ENCODE data around the gene TMEM61. TPM values are rescaled to one million over a fixed set of nuclear protein-coding genes. Genes with fewer than 3 reads are reported as not detected.
"Not testable (repeated sequence)": the region's sequence is repeated elsewhere in the genome, so short reads cannot be mapped to it uniquely, and the experiment has no call there.

The TMEM61 gene
- total RNA-seq, 2 donors from 2014 or later = 2.0 to 3.6 TPM

DNA sequence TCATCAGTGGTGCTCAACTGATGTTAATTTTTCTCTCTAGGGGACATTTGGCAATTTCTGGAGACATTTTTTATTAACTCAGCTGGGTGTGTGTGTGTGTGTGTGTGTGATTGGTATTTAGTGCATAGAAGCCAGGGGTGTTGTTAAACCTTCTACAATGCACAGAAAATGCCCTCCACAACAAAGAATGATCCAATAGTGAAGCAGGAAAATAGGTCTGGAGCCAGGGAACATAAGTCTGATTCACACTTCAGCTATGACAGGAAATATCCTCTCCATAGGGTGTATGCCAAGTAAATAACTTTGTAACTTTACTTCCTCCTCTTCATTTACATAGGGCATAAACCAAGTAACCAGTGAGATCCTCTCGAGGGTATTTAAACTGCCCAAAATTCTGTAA lies 25.1 kb upstream of the TMEM61 start:
- ATAC-seq = no peak
- 59 to 81% methylated on average over 1 of the region's 1 CpG for WGBS, 2 donors
- no peak overlapping the region for H3K27ac ChIP-seq

DNA sequence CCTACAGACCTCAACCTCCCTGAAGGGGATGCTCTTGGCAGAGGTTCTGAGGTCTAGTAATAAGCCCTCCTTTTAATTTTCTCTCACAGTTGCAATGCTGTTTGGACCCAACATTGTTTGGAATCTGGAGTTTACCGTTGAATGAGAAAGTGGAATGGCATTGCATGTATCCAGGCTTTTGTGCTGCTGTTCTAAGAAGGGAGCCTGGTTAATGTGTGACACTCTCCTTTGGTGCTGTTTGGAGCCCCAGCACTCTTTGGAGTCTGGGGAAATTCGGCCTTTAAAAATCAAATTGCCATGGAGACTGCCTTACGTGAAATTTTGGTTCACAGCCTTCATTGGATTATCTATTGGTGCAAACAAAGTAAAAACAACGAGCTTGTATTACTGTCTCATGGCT lies 23.7 kb upstream of the TMEM61 start:
- ATAC-seq (no peak), DNase-seq (no peak)
- Histone ChIP-seq H3K36me3 (replicated peaks in 1 of 2; ENCODE audit: insufficient read depth in 1 of 2, low read depth in 2 of 2) (no peaks in the 10 kb centered on the region), H3K27me3 (no peaks in the 10 kb centered on the region), H3K4me3 (no peak overlapping the region), H3K9me3 (no peaks in the 10 kb centered on the region), H3K4me1 (no peaks in the 10 kb centered on the region), H3K27ac (no peak overlapping the region)
- intact Hi-C loops (cut with DNase I) = no loop called here
- TF ChIP-seq POLR2A (IDR thresholded peaks at IDR 0.05) = no peak
- TF ChIP-seq, protein P1, sequence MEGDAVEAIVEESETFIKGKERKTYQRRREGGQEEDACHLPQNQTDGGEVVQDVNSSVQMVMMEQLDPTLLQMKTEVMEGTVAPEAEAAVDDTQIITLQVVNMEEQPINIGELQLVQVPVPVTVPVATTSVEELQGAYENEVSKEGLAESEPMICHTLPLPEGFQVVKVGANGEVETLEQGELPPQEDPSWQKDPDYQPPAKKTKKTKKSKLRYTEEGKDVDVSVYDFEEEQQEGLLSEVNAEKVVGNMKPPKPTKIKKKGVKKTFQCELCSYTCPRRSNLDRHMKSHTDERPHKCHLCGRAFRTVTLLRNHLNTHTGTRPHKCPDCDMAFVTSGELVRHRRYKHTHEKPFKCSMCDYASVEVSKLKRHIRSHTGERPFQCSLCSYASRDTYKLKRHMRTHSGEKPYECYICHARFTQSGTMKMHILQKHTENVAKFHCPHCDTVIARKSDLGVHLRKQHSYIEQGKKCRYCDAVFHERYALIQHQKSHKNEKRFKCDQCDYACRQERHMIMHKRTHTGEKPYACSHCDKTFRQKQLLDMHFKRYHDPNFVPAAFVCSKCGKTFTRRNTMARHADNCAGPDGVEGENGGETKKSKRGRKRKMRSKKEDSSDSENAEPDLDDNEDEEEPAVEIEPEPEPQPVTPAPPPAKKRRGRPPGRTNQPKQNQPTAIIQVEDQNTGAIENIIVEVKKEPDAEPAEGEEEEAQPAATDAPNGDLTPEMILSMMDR (IDR thresholded peaks at IDR 0.05) = no peak
- WGBS, 2 donors = 58 to 86% methylated on average over 4 of the region's 4 CpGs

More for the DNA sequence above, 25.1 kb upstream of the TMEM61 start:
- H3K36me3 ChIP-seq (replicated peaks in 1 of 2; ENCODE audit: insufficient read depth in 1 of 2, low read depth in 2 of 2) = no peaks in the 10 kb centered on the region
- DNase-seq = no peak
- H3K9me3 ChIP-seq = no peaks in the 10 kb centered on the region
- H3K27me3 ChIP-seq = no peaks in the 10 kb centered on the region
- intact Hi-C loops (cut with DNase I) = no loop called here
- H3K4me3 ChIP-seq = no peak overlapping the region
- TF ChIP-seq, protein P1 (IDR thresholded peaks at IDR 0.05) = no peak
- TF ChIP-seq POLR2A (IDR thresholded peaks at IDR 0.05) = no peak
- H3K4me1 ChIP-seq = peaks cover 7% of the 10 kb centered on the region

DNA sequence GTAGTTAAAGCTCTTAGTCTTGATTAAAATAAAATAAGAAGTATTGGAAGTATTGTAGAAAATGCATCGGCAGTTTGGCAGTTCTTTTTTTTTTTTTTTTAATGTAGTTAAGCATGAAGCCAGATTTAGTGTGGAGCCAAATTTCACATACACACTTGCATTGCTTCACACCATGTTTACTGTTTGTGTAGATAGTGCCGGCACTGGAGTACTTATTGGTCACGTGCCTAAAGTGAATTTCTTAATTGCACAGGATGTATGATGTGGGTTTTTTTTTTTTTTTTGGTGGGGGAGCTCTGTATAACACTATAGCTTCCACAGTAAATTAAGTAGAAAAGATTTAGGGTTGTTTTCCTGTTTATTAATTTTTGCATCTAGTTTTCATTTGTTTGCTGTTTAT lies 21.2 kb upstream of the TMEM61 start:
- DNase-seq (no peak), ATAC-seq (no peak)
- H3K27ac ChIP-seq = no peak overlapping the region
- no peaks in the 10 kb centered on the region for H3K36me3 ChIP-seq (replicated peaks in 1 of 2; ENCODE audit: insufficient read depth in 1 of 2, low read depth in 2 of 2)
- no peaks in the 10 kb centered on the region for H3K27me3 ChIP-seq
- no peak overlapping the region for H3K4me3 ChIP-seq
- H3K4me1 ChIP-seq = no peaks in the 10 kb centered on the region
- H3K9me3 ChIP-seq = no peaks in the 10 kb centered on the region
- no peak for TF ChIP-seq POLR2A (IDR thresholded peaks at IDR 0.05)
- TF ChIP-seq, protein P1 (IDR thresholded peaks at IDR 0.05) = no peak
- 35 to 47% methylated on average over 3 of the region's 3 CpGs for WGBS, 2 donors
- intact Hi-C loops (cut with DNase I) = no loop called here

DNA sequence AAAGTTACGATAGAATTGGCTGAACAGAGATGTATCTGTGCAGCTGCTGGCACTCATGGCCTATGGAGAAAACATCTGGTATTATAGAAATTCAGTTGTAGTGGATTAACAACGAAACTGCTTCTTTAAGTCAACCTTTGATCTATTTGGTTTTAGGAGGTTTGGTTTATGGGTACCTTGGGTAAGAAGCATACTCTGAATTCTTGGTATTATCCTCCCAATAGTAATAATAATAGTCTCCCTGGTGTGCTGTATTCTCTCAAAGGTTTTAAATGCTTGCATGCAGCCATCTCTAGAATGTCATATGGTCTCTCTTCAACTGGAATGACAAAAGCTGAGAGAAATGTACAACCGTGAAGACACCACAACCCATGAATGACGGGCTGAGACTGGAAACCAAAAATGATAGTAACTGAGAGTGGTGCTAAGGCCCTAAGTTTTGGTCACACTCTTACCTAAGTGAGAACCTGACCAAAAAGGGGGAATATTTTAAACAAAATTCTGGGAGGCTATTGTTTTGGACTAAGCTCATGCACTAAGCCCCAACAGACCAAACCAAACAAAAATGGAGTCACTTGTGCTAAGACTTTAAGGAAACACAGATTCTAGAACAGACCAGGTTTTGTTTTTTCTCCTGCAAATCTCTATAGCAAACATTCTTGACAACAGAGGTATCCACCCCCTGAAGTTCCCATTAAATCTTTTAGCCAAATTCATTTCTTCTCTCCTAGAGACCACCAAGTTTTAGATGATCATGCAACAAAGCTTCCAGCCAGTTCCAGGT lies 17.6 kb upstream of the TMEM61 start:
- ATAC-seq = no peak
- intact Hi-C loops (cut with DNase I) = no loop called here
- Histone ChIP-seq H3K27me3 (no peaks in the 10 kb centered on the region), H3K4me1 (no peaks in the 10 kb centered on the region), H3K36me3 (replicated peaks in 1 of 2; ENCODE audit: insufficient read depth in 1 of 2, low read depth in 2 of 2) (no peaks in the 10 kb centered on the region), H3K9me3 (no peaks in the 10 kb centered on the region), H3K27ac (no peak overlapping the region), H3K4me3 (no peak overlapping the region)
- WGBS, 2 donors = 72 to 81% methylated on average over 4 of the region's 4 CpGs
- no peak for DNase-seq
- TF ChIP-seq, protein P1 (IDR thresholded peaks at IDR 0.05) = no peak
- TF ChIP-seq POLR2A (IDR thresholded peaks at IDR 0.05) = no peak

DNA sequence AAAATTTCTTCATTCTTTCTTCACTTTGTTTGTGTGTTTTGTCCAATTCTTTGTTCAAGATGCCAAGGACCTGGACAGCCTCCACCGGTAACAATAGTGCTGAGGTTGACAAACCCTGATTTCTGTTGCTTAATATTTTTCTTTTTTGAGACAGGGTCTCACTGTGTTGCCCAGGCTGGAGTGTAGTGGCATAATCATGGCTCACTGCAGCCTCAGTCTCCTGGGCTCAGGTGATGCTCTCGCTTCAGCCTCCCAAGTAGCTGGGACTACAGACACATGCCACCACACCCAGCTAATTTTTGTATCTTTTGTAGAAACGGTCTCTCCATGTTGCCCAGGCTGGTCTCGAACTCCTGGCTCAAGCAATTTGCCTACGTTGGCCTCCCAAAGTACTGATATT lies 16.6 kb upstream of the TMEM61 start:
- H3K9me3 ChIP-seq; H3K27ac ChIP-seq; H3K4me3 ChIP-seq; H3K27me3 ChIP-seq; H3K36me3 ChIP-seq (replicated peaks in 1 of 2; ENCODE audit: insufficient read depth in 1 of 2, low read depth in 2 of 2); H3K4me1 ChIP-seq; ATAC-seq; DNase-seq; intact Hi-C loops (cut with DNase I): not testable (repeated sequence)
- WGBS, 2 donors = 83 to 88% methylated on average over 5 of the region's 5 CpGs
